Measurements from ENCODE around the gene WDR13. TPM values are rescaled to one million over a fixed set of nuclear protein-coding genes. Genes with fewer than 3 reads are reported as not detected.

WDR13 gene
- total RNA-seq, 1 donor from 2014 or later = 38.6 TPM

Small RNAs within 50 kb of the gene (small RNA-seq; reads per million reads assigned to genes)
- not detected for gene MRPL32P1 (ENCODE audit: low replicate concordance)

Other genes starting within 250 kb of the WDR13 start
- gene SSX3, start 240.8 kb upstream of the WDR13 start, total RNA-seq = not detected
- not detected for gene SSX4, start 214.0 kb upstream of the WDR13 start, total RNA-seq
- gene SSX4B, start 185.5 kb upstream of the WDR13 start, total RNA-seq = not detected
- gene SLC38A5, start 127.2 kb upstream of the WDR13 start, total RNA-seq = 5.9 TPM
- 18.4 TPM for gene FTSJ1, start 121.3 kb upstream of the WDR13 start, total RNA-seq
- gene PORCN, start 88.5 kb upstream of the WDR13 start, total RNA-seq = 3.2 TPM
- 34.0 TPM for gene EBP, start 75.7 kb upstream of the WDR13 start, total RNA-seq
- 4.8 TPM for gene TBC1D25, start 57.8 kb upstream of the WDR13 start, total RNA-seq
- 167 TPM for gene RBM3, start 23.0 kb upstream of the WDR13 start, total RNA-seq
- gene WAS, start 86.3 kb downstream of the WDR13 start, total RNA-seq = 5.6 TPM
- 2.2 TPM for gene SUV39H1, start 99.2 kb downstream of the WDR13 start, total RNA-seq
- not detected for gene GLOD5, start 164.3 kb downstream of the WDR13 start, total RNA-seq
- 1.1 TPM for gene GATA1, start 189.1 kb downstream of the WDR13 start, total RNA-seq
- 58.6 TPM for gene HDAC6, start 204.6 kb downstream of the WDR13 start, total RNA-seq
- gene ERAS, start 229.0 kb downstream of the WDR13 start, total RNA-seq = not detected
- gene PCSK1N, start 238.1 kb downstream of the WDR13 start, total RNA-seq = 0.30 TPM

Data from skin of body (tissue), 2 donors.